Osteocyte (in vitro differentiated cells): ENCODE measurements around the gene KAT6B. TPM values are rescaled to one million over a fixed set of nuclear protein-coding genes. Genes with fewer than 3 reads are reported as not detected.

Experiments
- DNase-seq: peaks from one replicate; pipeline ENCODE4 v3.0.0; 2021; ENCODE audit warnings: mixed read lengths; ENCODE audit not compliant: unreplicated experiment; ENCODE audit errors: extremely low spot score
- H3K27ac Mint-ChIP-seq: one replicate; pipeline ENCODE4 v1.8.0; 2021; ENCODE audit warnings: mild to moderate bottlenecking, mixed read lengths; ENCODE audit not compliant: unreplicated experiment
- H3K27me3 Mint-ChIP-seq: one replicate; pipeline ENCODE4 v1.8.0; 2021; ENCODE audit warnings: mixed read lengths; ENCODE audit not compliant: unreplicated experiment
- H3K36me3 Mint-ChIP-seq: one replicate; pipeline ENCODE4 v1.8.0; 2021; ENCODE audit warnings: mixed read lengths; ENCODE audit not compliant: unreplicated experiment
- H3K4me1 Mint-ChIP-seq: one replicate; pipeline ENCODE4 v1.8.0; 2021; ENCODE audit warnings: mixed read lengths; ENCODE audit not compliant: unreplicated experiment
- H3K4me3 Mint-ChIP-seq: one replicate; pipeline ENCODE4 v1.8.0; 2021; ENCODE audit warnings: mild to moderate bottlenecking, moderate library complexity, mixed read lengths; ENCODE audit not compliant: unreplicated experiment
- H3K9me3 Mint-ChIP-seq: one replicate; pipeline ENCODE4 v1.8.0; 2021; ENCODE audit warnings: mixed read lengths; ENCODE audit not compliant: unreplicated experiment
- CTCF ChIP-seq: fragments of 200-600 bp; sonication (generic); IDR thresholded peaks from 2 replicates; pipeline ENCODE4 v1.5.0; 2021; ENCODE audit warnings: antibody characterized with exemption, mild to moderate bottlenecking, moderate library complexity
- total RNA-seq: library from RNA; stranded (reverse); gene quantifications from 2 replicates; pipeline ENCODE4 v1.2.1, GENCODE V29; 2021

Gene KAT6B
- total RNA-seq, 1 donor from 2014 or later, result 28.2 TPM

DNA sequence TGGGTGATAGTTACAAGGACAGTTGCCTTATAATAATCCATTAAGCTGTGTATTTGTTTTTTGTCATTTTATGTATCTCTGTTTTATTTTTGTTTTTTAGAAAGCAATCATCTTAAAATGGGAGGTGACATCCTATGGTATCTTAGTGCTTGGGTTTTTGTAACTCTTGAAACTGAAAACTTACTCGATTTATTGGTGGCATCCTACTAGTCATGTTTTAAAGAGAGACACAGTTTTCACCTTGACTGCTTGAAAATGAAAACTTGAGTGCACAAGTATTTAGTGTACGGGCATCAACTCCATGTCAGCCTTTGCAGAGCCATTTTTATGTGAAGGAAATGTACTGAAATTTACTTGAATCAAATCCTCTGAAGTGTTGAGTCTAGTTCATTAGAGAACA is 181.2 kb downstream of the KAT6B start:
- H3K27ac Mint-ChIP-seq, result no peak overlapping the region
- H3K27me3 Mint-ChIP-seq, result no peaks in the 10 kb centered on the region
- H3K4me3 Mint-ChIP-seq, result no peak overlapping the region

GRCh38 chr10:75008952-75009351 is 182.6 kb downstream of the KAT6B start:
- no peak for TF ChIP-seq CTCF
- Mint-ChIP-seq H3K27ac (no peak overlapping the region), H3K4me1 (peaks cover 7% of the 10 kb centered on the region), H3K9me3 (no peaks in the 10 kb centered on the region), H3K36me3 (peaks cover 19% of the 10 kb centered on the region), H3K27me3 (no peaks in the 10 kb centered on the region), H3K4me3 (no peak overlapping the region)
- DNase-seq, result no peak

More for the DNA sequence above, 181.2 kb downstream of the KAT6B start:
- H3K4me1 Mint-ChIP-seq, result peaks cover 5% of the 10 kb centered on the region
- no peak for TF ChIP-seq CTCF
- DNase-seq, result no peak
- H3K9me3 Mint-ChIP-seq, result no peaks in the 10 kb centered on the region
- peaks cover 16% of the 10 kb centered on the region for H3K36me3 Mint-ChIP-seq

DNA sequence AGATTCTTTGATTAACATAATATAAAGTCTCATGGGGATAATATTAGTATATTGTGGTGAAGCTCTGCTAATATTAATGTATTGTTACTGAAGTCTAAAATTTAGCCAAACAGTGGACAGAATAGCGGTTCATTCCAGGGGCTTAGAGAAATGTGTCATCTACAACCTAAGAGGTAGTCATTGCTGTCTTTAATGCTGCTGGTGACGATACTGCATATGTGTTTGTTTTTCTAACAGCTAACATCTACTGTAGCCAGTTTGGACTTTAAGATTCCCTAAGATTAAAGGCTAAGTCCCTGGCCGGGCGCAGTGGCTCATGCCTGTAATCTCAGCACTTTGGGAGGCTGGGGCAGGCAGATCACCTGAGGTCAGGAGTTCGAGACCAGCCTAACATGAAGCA is 183.0 kb downstream of the KAT6B start:
- Mint-ChIP-seq H3K27ac (no peak overlapping the region), H3K4me1 (peaks cover 7% of the 10 kb centered on the region), H3K27me3 (no peaks in the 10 kb centered on the region), H3K4me3 (no peak overlapping the region), H3K9me3 (no peaks in the 10 kb centered on the region), H3K36me3 (peaks cover 19% of the 10 kb centered on the region)
- TF ChIP-seq CTCF, result no peak
- no peak for DNase-seq

DNA sequence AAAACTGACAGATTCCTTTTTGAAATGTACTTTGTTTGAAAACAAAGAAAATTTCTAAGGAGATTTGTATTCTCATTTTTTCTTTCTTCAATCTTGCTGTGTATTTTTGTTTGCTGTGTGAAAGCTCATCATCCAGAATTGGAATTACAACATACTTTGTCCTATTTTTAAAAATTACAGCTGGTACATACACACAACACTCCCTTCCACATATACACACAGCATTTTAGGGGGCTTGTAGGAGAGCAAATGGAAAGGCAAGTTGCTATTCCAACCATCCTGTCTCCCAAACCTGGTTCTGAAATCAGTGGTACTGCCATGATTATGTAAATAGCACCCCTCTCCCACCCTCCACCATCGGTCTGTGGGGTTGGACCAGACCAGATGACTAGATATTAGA is 184.0 kb downstream of the KAT6B start:
- no peaks in the 10 kb centered on the region for H3K27me3 Mint-ChIP-seq
- peaks cover 7% of the 10 kb centered on the region for H3K4me1 Mint-ChIP-seq

GRCh38 chr10:75011221-75011620 is 184.8 kb downstream of the KAT6B start:
- Mint-ChIP-seq H3K4me1 (peaks cover 7% of the 10 kb centered on the region), H3K36me3 (peaks cover 22% of the 10 kb centered on the region), H3K9me3 (no peaks in the 10 kb centered on the region), H3K27ac (no peak overlapping the region), H3K27me3 (no peaks in the 10 kb centered on the region), H3K4me3 (no peak overlapping the region)
- no peak for DNase-seq
- TF ChIP-seq CTCF, result no peak

More for the DNA sequence above, 184.0 kb downstream of the KAT6B start:
- peaks cover 22% of the 10 kb centered on the region for H3K36me3 Mint-ChIP-seq
- no peak for TF ChIP-seq CTCF
- DNase-seq, result no peak
- no peak overlapping the region for H3K27ac Mint-ChIP-seq
- H3K4me3 Mint-ChIP-seq, result no peak overlapping the region
- no peaks in the 10 kb centered on the region for H3K9me3 Mint-ChIP-seq
